ENCODE results near the gene CRYL1. TPM values are rescaled to one million over a fixed set of nuclear protein-coding genes. Genes with fewer than 3 reads are reported as not detected.

The CRYL1 gene
- total RNA-seq, 1 donor from 2014 or later = 62.9 TPM

- DNase-seq (ENCODE audit: low spot score) = no peak
Observed at GRCh38 chr13:20371825-20372224, 153.8 kb downstream of the CRYL1 start.

- DNase-seq (ENCODE audit: low spot score) = no peak
Observed at GRCh38 chr13:20370815-20371421, 154.7 kb downstream of the CRYL1 start.

- DNase-seq (ENCODE audit: low spot score) = no peak
Observed at GRCh38 chr13:20369886-20370361, 155.7 kb downstream of the CRYL1 start.

GRCh38 chr13:20366056-20366455, 159.6 kb downstream of the CRYL1 start:
- no peak for DNase-seq (ENCODE audit: low spot score)

GRCh38 chr13:20363603-20364002, 162.1 kb downstream of the CRYL1 start:
- DNase-seq (ENCODE audit: low spot score) = no peak

GRCh38 chr13:20363172-20363571, 162.5 kb downstream of the CRYL1 start:
- DNase-seq (ENCODE audit: low spot score) = no peak

- no peak for DNase-seq (ENCODE audit: low spot score)
Observed at GRCh38 chr13:20362484-20363041, 163.1 kb downstream of the CRYL1 start.

- no peak for DNase-seq (ENCODE audit: low spot score)
Observed at GRCh38 chr13:20360835-20361412, 164.7 kb downstream of the CRYL1 start.

GRCh38 chr13:20360041-20360491, 165.6 kb downstream of the CRYL1 start:
- DNase-seq (ENCODE audit: low spot score) = no peak

GRCh38 chr13:20359335-20359734, 166.3 kb downstream of the CRYL1 start:
- no peak for DNase-seq (ENCODE audit: low spot score)

- no peak for DNase-seq (ENCODE audit: low spot score)
Observed at GRCh38 chr13:20358022-20358421, 167.6 kb downstream of the CRYL1 start.

- no peak for DNase-seq (ENCODE audit: low spot score)
Observed at GRCh38 chr13:20356444-20356843, 169.2 kb downstream of the CRYL1 start.

- no peak for DNase-seq (ENCODE audit: low spot score)
Observed at GRCh38 chr13:20354722-20355121, 170.9 kb downstream of the CRYL1 start.

GRCh38 chr13:20353973-20354372, 171.7 kb downstream of the CRYL1 start:
- DNase-seq (ENCODE audit: low spot score) = no peak

Other genes with a start within 250 kb of the CRYL1 start
- 12.6 TPM for gene IFT88, start 41.3 kb upstream of the CRYL1 start, total RNA-seq
- 7.1 TPM for gene IL17D, start 177.8 kb upstream of the CRYL1 start, total RNA-seq
- 6.5 TPM for gene EEF1AKMT1, start 248.1 kb upstream of the CRYL1 start, total RNA-seq

Measured in mucosa of gallbladder (tissue), 1 donor.